K562 (cell line): ENCODE data around the gene ISG20L2. TPM values are rescaled to one million over a fixed set of nuclear protein-coding genes. Genes with fewer than 3 reads are reported as not detected.

ENCODE experiments used
- MAFK ChIP-seq: IDR thresholded peaks from 2 replicates; pipeline ENCODE4 v1.6.1; 2011; ENCODE audit warnings: low read length, improper control_type of control experiment
- MAZ ChIP-seq, 2 experiments: fragments of 450-650 bp in 1 of 2; sonication (generic) in 1 of 2; formaldehyde crosslinking; IDR thresholded peaks in 1 of 2; conservative IDR thresholded peaks in 1 of 2; 2 replicates each; pipeline versions ENCODE4 v1.4.0 to v1.5.0; 2020; ENCODE audit warnings: mild to moderate bottlenecking in 1 of 2, missing genetic modification reagents in 1 of 2
- MTA3 ChIP-seq: fragments of 450-650 bp; formaldehyde crosslinking; IDR thresholded peaks from 2 replicates; pipeline ENCODE4 v1.6.1; 2017; ENCODE audit warnings: mild to moderate bottlenecking, borderline replicate concordance
- NCOA1 ChIP-seq: fragments of 450-650 bp; IDR thresholded peaks from 2 replicates; pipeline ENCODE4 v1.6.1; 2016; ENCODE audit warnings: low read depth
- SPI1 ChIP-seq: IDR thresholded peaks from 2 replicates; pipeline ENCODE4 v1.6.1; 2011; ENCODE audit warnings: low read depth, low read length, control low read depth, borderline replicate concordance
- TAF15 ChIP-seq: fragments of 200-400 bp; formaldehyde crosslinking; IDR thresholded peaks from 2 replicates; pipeline ENCODE4 v1.6.1; 2017; ENCODE audit warnings: mild to moderate bottlenecking, low read depth, low read length, moderate library complexity
- ZNF316 ChIP-seq: fragments of 450-650 bp; IDR thresholded peaks from 2 replicates; pipeline ENCODE4 v1.6.1; 2016
- polyA plus RNA-seq, 8 experiments: library from polyadenylated mRNA; depleted of rRNA in 4 of 8; stranded (reverse) in 5 of 8; unstranded in 3 of 8; fragments of >200 nt; fragmentation: Nextera tagmentation in 2 of 8; fragmentation: Illumina TruSeq in 1 of 8; extraction: Ambion mirVana in 2 of 8; extraction: Trizol in 1 of 8; gene quantifications; 2 replicates each; pipeline versions ENCODE4 v1.2.1 to v1.2.3, GENCODE V29; 2011 to 2014; ENCODE audit warnings: inconsistent platforms in 1 of 8, missing spikeins in 1 of 8
- total RNA-seq, 7 experiments: library from RNA; depleted of rRNA in 6 of 7; stranded (reverse); fragments of >200 nt in 6 of 7; fragmentation: Illumina TruSeq in 2 of 7; extraction: Trizol in 2 of 7; gene quantifications; 2 replicates each; pipeline versions ENCODE4 v1.2.1 to v1.2.3, GENCODE V29; 2011 to 2021; ENCODE audit warnings: low replicate concordance in 1 of 7
- TF ChIP-seq, protein P1 (sequence below), 2 experiments: fragments of 450-650 bp; IDR thresholded peaks; 2 replicates each; pipeline ENCODE4 v1.6.1; 2018; ENCODE audit warnings: mild to moderate bottlenecking in 2 of 2, low read depth in 1 of 2; ENCODE audit not compliant: partially characterized antibody in 2 of 2
- TF ChIP-seq, protein P2 (sequence below): IDR thresholded peaks from 2 replicates; pipeline ENCODE4 v1.6.1; 2011; ENCODE audit not compliant: insufficient read length; ENCODE audit errors: extremely low read depth
- TF ChIP-seq, protein P3 (sequence below): fragments of 450-650 bp; formaldehyde crosslinking; IDR thresholded peaks from 2 replicates; pipeline ENCODE4 v1.4.0; 2020; ENCODE audit warnings: mild to moderate bottlenecking, moderate library complexity
- TF ChIP-seq, protein P4 (sequence below), 2 experiments: fragments of 450-650 bp; IDR thresholded peaks; 2 replicates each; pipeline ENCODE4 v1.6.1; 2016; ENCODE audit warnings: mild to moderate bottlenecking in 2 of 2, borderline replicate concordance in 1 of 2, low read depth in 1 of 2, moderate library complexity in 1 of 2

ISG20L2 gene
- total and polyA plus RNA-seq, 9 of the 15 experiments (the other 6 are each of a cell fraction or from before 2014, with no cell fraction given) = 21.3 to 130 (median 50.3) TPM

DNA sequence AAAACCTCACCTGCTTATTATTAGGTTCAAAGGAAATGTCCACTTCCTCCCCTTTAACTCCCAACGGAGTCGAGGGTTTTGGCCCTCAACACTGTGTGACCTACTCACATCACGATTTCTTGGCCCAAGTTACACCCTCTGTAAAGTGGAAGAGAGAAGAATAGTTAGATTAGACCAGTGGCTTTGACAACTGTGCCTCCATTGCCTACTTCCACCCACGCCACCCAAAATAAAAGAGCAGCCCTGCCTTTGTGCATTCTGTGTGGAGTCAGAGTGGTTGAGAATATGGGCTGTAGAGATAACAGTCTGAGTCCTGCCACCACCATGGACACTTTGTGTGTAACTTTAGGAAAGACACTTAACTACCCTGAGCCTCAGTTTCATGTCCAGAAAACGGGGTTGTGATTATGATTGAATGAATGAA, 27.0 kb upstream of the ISG20L2 start (continued):
- TF ChIP-seq, protein P1, sequence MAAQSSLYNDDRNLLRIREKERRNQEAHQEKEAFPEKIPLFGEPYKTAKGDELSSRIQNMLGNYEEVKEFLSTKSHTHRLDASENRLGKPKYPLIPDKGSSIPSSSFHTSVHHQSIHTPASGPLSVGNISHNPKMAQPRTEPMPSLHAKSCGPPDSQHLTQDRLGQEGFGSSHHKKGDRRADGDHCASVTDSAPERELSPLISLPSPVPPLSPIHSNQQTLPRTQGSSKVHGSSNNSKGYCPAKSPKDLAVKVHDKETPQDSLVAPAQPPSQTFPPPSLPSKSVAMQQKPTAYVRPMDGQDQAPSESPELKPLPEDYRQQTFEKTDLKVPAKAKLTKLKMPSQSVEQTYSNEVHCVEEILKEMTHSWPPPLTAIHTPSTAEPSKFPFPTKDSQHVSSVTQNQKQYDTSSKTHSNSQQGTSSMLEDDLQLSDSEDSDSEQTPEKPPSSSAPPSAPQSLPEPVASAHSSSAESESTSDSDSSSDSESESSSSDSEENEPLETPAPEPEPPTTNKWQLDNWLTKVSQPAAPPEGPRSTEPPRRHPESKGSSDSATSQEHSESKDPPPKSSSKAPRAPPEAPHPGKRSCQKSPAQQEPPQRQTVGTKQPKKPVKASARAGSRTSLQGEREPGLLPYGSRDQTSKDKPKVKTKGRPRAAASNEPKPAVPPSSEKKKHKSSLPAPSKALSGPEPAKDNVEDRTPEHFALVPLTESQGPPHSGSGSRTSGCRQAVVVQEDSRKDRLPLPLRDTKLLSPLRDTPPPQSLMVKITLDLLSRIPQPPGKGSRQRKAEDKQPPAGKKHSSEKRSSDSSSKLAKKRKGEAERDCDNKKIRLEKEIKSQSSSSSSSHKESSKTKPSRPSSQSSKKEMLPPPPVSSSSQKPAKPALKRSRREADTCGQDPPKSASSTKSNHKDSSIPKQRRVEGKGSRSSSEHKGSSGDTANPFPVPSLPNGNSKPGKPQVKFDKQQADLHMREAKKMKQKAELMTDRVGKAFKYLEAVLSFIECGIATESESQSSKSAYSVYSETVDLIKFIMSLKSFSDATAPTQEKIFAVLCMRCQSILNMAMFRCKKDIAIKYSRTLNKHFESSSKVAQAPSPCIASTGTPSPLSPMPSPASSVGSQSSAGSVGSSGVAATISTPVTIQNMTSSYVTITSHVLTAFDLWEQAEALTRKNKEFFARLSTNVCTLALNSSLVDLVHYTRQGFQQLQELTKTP (IDR thresholded peaks at IDR 0.05; ENCODE audit: low read depth in 1 of 2, partially characterized antibody in 2 of 2) = no peak
- TF ChIP-seq ZNF316 (no peak), SPI1 (peak; percentile 83), MTA3 (peak; percentile 61; the same call in 1 of the 2 replicates), NCOA1 (no peak), MAZ (CRISPR knock-in tag; conservative IDR thresholded peaks at IDR 0.05 in 1 of 2, IDR thresholded peaks at IDR 0.05 in 1 of 2) (peak in 1 of 2 experiments; percentile 87; a peak in 2 of 4 replicates), TAF15 (no peak), MAFK (no peak)
- TF ChIP-seq, protein P2, sequence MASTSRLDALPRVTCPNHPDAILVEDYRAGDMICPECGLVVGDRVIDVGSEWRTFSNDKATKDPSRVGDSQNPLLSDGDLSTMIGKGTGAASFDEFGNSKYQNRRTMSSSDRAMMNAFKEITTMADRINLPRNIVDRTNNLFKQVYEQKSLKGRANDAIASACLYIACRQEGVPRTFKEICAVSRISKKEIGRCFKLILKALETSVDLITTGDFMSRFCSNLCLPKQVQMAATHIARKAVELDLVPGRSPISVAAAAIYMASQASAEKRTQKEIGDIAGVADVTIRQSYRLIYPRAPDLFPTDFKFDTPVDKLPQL = no peak
- TF ChIP-seq, protein P3, sequence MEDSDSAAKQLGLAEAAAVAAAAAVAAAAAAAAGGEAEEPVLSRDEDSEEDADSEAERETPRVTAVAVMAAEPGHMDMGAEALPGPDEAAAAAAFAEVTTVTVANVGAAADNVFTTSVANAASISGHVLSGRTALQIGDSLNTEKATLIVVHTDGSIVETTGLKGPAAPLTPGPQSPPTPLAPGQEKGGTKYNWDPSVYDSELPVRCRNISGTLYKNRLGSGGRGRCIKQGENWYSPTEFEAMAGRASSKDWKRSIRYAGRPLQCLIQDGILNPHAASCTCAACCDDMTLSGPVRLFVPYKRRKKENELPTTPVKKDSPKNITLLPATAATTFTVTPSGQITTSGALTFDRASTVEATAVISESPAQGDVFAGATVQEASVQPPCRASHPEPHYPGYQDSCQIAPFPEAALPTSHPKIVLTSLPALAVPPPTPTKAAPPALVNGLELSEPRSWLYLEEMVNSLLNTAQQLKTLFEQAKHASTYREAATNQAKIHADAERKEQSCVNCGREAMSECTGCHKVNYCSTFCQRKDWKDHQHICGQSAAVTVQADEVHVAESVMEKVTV (CRISPR knock-in tag) = no peak; the same call in 1 of the 2 replicates
- TF ChIP-seq, protein P4, sequence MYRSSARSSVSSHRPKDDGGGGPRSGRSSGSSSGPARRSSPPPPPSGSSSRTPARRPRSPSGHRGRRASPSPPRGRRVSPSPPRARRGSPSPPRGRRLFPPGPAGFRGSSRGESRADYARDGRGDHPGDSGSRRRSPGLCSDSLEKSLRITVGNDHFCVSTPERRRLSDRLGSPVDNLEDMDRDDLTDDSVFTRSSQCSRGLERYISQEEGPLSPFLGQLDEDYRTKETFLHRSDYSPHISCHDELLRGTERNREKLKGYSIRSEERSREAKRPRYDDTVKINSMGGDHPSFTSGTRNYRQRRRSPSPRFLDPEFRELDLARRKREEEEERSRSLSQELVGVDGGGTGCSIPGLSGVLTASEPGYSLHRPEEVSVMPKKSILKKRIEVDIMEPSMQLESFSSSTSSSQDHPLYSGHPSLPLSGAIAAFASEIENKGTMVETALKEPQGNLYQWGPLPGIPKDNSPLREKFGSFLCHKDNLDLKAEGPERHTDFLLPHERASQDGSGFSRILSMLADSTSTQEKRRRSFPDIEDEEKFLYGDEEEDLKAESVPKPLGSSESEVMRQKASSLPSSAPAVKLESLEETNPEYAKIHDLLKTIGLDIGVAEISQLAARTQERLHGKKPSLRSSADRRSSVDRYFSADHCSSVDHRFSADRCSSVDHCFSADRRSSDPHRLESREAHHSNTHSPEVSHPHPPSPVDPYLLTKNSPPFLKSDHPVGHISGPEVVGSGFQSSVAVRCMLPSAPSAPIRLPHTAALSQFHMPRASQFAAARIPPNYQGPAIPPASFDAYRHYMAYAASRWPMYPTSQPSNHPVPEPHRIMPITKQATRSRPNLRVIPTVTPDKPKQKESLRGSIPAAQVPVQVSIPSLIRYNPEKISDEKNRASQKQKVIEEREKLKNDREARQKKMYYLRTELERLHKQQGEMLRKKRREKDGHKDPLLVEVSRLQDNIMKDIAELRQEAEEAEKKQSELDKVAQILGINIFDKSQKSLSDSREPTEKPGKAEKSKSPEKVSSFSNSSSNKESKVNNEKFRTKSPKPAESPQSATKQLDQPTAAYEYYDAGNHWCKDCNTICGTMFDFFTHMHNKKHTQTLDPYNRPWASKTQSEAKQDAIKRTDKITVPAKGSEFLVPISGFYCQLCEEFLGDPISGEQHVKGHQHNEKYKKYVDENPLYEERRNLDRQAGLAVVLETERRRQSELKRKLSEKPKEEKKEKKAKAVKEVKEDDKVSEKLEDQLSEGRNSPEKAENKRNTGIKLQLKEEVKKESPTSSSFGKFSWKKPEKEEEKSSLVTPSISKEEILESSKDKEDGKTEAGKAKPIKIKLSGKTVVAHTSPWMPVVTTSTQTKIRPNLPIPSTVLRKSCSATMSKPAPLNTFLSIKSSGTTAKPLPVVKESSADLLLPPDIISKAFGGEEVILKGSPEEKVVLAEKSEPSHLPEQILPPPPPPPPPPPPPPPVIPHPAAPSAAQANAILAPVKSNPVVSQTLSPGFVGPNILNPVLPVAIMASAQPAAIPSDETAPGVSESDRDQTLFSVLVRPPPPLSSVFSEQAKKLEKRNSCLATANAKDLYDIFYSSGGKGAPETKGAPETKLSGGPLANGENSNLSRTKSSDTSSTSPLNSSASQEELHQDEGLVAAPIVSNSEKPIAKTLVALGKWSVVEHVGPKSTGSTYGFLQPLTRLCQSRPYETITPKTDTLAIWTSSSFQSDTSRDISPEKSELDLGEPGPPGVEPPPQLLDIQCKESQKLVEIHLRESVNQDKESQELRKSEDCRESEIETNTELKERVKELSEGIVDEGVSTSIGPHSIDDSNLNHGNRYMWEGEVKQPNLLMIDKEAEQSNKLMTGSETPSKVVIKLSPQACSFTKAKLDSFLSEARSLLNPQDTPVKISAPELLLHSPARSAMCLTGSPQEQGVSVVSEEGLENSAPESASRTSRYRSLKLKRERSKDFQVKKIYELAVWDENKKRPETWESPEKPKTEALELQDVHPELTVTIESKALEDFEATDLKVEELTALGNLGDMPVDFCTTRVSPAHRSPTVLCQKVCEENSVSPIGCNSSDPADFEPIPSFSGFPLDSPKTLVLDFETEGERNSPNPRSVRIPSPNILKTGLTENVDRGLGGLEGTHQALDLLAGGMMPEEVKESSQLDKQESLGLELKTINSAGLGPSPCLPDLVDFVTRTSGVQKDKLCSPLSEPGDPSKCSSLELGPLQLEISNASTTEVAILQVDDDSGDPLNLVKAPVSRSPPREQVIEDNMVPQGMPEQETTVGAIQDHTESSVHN (IDR thresholded peaks at IDR 0.05; ENCODE audit: borderline replicate concordance in 1 of 2, low read depth in 1 of 2) = no peak
